NCI-H1436 (cell line): ENCODE data around the gene C6orf89.
"Not testable (repeated sequence)": the region's sequence is repeated elsewhere in the genome, so short reads cannot be mapped to it uniquely, and the experiment has no call there.

ENCODE experiments used
- DNase-seq: peaks from one replicate; lab custom pipeline; 2025; lab: John Stamatoyannopoulos, UW

Gene C6orf89

DNA sequence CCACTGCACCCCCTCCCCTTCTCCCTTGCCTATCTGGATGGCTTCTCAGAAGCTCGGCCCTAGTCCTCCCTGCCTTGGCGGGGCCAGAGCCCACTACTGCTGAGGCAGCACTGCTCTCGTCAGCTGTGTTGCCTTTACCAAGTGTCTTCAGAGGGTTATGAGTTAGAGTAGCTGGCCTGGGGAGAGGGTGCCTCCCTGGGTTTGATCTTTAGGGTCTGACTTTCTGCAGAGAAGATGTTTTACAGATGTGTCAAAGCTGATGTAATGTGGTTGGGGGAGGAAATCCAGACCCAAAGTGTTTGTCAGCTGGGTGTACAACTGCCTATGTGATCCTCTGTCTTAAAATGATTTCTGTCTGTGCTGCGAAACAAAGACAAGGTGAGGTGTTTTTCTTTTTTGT lies 38.4 kb downstream of the C6orf89 start:
- no peak for DNase-seq

DNA sequence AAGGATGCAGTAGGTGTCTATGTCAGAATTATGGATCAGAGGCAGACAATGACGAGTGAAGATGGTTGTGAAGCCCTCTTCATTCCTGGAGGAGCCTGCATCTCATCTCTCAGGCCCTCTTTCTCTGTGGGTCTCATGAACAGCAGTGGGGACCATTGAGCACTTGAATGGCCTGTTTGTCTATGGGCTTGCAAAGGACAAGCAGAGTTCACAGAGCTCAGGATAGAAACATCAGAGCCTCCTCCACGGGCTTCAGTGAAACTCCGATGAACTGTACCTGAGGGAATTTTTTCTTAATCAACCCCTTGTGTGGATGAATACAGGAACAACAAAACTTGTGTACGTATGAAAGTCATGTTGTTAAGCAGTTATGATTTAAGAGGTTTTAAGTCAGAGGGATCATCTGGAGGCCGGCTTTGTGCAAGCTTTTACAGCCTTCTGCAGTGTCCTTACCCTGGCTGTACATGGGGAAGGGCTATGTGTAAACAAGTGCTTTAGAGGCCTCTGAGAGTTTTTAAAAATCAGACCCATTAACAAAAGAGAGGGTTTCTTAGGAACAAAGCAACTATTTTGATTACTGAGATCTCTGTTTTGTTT lies 39.1 kb downstream of the C6orf89 start:
- no peak for DNase-seq

DNA sequence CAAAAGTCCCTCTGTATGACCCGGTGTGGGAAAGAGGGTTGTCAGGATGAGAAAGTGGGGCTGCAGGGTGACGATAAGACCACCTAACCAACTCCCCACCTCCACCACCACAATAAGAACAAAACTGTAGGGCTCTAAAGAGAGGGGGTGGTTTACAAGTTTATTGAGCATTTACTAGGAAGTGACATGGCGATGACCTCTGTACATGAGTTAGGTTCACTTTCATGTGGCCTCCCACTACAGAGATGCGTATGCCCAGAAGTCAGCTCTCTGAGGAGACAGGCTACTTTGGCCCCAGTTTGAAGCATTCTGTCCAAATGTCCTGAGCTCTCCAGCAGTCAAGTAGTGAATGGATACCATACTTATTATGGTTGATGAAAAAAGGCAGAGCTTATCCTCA lies 40.1 kb downstream of the C6orf89 start:
- DNase-seq = no peak

DNA sequence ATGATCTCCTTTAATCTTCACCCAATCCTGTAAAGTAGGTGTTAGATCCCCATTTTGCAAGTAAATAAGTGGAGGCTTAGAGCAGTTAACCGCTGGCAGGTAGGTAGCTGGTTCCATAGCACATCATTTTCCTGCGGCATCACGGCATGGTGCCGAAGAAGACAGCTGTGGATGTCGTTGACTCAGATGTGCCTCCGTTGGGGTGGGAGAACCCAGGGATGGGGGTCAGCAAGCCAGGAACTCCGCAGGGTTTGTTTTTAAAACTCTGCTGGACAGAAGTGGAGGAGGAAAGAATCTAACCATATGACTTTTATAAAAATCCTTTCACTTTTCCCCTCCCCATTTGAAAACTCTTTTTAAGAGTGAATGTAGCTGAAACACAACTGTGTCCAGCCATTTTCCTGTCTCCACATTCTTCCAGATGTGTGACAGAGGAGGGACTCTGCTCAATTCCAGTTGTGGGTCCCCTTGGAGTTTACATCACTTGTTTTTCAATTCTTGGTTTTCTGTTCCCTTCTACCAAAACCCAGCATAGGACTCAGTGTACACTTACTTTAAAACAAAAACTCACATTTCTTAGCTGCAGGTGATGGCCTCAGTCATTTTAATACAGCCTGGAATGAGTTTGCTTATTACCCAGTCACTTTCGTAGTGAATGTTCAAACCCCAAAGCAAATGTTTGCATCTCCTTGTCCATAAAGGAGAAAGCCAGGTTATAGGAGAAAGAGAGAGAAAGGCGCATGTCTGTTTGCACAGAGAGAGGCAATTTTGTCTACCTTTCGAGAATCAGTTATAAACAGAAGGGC lies 41.2 kb downstream of the C6orf89 start:
- no peak for DNase-seq

DNA sequence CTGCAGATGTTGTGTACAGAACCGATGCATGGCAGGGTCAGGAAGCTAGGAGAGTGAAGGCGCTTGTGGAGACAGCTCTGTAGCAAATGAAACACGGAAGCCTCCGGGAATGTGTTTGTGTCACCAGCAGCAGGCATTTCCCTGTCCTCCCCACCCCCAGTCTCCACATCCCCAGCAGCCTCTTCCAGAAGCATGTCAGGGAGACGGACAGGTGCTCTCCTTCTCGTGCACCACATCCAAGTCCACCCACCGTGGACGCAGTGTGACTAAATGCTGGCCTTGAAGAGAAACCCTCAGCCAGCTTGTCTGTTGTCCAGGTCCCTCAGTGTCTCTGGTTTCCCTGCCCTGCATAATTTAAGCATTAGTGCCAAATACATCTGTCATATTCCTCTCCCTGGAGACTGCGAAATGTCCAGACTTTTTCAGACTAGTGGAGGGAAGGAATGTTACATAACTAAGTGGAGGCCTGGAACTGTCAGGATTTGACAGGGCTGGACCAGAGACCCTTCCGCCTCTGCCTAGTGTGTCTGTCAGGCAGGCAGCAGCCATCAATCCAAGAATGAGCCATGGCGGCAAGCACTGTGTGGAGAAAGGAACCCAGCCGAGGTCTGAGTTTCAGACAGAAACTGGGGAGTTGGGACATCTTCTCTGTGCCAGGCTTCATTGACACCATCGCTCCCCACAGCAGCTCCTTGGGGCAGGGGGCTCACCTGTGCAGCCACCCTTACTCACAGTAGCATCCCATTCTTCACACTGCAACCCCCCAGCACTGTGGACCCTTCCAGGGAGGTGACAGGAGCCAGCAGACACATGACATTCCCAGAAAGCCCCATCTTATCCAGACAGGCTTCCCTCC lies 42.2 kb downstream of the C6orf89 start:
- DNase-seq = no peak

DNA sequence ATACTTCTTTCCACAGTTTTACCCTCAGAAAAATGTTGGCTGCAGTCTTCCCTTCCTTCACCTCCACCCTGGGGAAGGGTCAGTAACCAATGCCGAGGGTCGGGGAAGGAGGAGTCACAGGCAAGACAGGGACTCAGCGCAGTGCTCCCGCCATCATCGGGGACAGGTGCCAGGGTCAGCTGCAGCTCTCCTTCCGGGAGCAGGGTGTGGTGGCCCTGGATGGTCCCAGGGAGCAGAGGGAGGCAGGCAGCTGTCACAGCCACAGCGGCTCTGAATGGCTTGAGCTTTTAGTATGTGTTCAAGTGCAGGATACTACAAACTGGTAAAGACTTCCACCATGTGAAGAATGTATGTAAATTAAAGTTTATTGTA lies 42.8 kb downstream of the C6orf89 start:
- DNase-seq = no peak

DNA sequence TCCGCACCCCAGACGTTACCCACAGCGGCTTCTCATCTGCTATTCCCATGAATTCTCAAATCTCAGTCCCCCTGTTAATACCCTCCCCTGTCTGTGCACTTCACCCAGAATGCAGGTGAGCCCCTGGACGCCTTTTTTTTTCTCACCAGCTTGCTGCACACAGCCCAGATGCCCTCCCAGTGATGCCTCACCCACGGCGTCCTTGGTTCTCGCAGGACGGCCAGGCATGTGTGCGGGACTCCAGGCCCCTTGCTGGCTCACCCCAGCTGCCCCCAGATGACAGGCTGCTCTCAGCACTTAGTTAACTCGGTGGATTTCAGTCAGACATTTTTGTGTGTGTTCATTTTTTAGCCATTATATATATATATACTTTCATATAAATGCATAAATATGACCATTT lies 43.4 kb downstream of the C6orf89 start:
- DNase-seq = no peak

DNA sequence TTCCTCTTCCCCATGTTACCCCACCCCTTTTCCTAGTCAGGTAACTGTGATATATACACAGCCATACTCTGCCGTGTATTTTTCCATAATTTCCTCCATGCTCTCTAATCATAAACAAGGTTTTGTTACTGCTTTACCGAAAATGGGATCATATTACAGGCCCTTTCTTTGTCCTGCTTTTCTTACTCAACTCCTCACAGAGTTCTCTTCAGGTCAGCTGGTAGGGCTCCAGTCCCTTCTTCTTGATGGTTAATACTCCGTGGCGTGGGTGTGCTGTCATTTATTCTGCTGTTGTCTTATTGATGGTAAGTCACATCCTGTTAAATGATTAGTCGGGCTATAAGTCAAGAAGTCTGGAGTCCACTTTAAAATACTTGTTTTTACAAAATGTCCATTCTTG lies 43.9 kb downstream of the C6orf89 start:
- DNase-seq = no peak

DNA sequence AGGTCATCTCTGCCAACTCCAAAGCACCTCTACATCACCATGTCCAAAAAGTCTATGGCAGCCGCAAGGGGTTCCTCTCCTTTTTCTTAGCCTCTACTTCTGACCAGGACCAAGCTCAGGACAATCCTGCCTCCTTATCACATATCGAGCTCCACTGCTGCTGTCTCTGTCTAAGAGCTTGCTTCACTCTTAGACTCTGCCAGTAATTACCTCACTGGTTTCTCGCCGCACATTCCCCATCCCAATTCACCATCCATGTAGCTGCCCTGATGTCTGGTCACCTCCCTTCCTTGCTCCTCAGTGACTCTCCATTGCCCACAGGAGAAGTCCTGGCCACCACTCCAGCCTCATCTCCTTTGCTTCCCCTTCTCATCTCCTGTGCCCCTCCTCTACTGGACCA lies 44.7 kb downstream of the C6orf89 start:
- DNase-seq = no peak

DNA sequence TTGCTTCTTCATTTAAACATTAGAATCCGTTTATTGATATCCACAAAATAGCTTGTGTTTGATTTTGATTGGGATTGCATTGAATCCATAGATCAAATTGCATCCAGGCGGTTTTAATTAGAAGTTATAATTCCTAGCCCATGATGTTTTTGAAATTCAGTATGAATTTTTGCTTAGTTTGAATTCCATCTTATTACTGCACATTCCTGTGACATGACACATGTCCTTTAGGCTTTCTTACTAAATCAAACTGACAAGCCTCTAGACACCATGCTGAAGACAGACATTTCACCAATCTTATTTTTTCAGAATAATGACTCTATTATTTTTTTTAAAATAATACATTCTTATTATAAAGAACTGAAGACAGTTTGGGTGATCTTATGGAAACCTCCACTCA lies 47.4 kb downstream of the C6orf89 start:
- no peak for DNase-seq

DNA sequence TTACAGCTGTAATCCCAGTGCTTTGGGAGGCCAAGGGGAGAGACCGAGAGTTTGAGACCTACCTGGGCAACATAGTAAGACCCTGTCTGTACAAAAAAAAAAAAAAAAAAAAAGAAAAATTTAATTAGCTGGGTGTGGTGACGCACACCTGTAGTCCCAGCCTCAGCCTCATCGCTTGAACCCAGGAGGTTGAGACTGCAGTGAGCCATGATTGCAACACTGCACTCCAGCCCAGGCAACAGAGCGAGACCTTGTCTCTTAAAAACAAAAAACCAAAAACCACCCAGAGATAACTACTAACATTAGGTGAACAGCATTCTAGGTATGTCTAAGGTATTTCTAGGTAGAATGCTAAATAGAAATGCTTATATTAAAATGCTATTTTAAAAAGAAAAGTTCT lies 47.8 kb downstream of the C6orf89 start:
- DNase-seq = no peak

DNA sequence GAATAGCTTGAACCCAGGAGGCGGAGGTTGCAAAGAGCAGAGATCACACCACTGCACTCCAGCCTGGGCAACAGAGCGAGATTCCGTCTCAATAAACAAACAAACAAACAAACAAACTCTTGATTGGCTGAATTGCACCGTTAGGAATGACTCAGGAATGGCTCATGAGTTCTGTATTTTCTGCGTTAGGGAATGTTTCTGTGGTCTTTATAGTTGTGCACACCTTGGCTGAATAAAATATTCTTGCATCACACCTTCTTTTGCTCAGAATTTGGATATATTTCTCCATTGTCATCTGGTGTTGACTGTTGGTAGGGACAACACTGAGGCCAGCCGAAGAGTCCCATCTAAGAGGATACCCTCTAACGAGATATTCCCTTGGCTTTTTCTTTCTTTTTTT lies 49.1 kb downstream of the C6orf89 start:
- no peak for DNase-seq

DNA sequence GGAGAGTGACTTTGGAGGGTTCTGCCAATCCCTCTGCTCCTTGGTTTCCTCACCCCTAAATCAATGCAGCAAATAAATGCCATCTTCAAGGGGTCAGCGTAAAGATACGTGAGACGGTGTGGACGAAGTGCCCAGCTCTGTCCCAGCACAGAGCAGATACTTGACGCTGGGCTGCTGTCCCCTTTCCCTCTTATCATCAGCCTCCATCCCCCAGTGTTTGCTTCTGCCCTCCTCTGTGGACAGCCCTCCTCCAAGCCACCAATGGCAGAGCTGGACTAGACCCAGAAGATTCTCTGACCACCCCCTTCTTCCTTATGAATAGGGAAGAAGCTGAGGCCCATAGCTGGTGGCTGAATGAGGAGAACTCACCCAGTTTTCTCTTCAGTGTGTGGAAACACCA lies 51.1 kb downstream of the C6orf89 start:
- no peak for DNase-seq

DNA sequence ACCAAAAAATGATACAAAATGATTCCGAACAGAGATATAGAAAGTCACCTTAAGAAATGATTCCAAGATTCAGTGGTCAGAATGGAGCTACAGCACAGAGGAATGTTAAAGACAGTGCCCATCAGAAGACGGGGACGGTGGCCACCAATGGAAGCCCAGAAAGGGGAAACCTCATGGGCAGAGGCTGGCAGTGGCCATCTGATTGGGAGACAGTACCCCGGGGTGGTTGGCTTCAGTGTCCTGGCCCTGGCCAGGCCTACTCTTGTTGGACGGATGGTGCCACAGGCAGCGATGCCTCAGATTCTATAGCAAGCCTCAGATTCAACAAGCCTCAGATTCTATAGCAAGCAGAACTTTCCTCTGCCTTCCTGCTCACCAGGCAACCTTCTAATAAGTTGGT lies 52.1 kb downstream of the C6orf89 start:
- DNase-seq = no peak

DNA sequence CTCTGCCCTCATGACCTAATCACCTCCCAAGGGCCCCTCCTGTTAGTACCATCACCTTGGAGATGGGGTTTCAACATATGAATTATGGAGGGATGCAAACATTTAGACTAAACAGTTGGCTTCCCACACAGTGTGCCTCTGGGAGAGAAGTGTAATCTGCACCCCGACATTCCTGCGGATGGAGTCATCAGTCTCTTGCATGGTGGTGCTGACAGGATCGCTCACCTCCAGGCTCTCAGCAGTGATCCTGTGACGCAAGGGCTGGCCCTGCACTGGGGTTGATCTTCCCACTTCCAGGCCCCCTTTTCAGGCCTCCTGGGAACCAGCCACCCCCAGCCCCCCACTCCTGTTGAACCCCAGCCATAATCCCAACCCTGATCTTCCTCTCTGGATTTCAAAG lies 52.8 kb downstream of the C6orf89 start:
- DNase-seq = no peak

DNA sequence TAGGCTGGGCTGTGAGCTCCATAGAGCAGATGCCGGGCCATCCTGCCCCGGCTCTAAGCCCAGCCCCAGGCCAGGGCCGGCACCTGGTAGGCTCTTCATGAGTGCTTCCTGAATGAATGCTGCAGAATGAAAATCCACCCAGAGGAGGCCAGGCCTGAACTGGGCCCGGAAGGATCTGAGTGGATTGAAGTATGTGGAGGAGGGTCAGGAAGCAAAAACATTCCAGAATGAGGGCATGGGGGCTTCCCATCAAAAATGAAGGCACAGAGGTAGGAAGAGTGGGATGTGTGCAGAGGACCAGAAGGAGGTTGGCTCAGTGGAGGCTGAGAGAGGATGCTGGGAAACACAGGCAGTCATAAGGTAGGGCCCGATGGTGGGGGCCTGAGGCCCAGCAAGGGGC lies 53.3 kb downstream of the C6orf89 start:
- not testable (repeated sequence) for DNase-seq

DNA sequence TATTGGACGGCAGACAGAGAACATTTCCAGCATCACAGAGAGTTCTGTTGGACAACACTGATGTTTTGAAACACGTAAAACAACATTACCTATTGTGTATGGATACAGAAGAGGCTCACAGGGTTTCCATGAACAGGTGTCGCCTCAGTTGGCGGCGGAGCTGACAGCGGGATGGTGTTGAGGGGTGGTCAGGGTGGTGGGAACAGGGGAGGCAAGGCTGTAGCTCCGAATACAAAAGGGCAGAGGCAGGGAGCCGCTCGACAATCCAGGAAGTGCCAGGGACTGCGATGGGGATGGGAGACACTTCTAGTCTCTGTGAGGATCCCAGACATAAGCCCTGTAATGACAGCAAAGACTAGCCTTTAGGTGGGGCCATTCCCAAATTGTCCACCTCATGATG lies 54.3 kb downstream of the C6orf89 start:
- DNase-seq = no peak

DNA sequence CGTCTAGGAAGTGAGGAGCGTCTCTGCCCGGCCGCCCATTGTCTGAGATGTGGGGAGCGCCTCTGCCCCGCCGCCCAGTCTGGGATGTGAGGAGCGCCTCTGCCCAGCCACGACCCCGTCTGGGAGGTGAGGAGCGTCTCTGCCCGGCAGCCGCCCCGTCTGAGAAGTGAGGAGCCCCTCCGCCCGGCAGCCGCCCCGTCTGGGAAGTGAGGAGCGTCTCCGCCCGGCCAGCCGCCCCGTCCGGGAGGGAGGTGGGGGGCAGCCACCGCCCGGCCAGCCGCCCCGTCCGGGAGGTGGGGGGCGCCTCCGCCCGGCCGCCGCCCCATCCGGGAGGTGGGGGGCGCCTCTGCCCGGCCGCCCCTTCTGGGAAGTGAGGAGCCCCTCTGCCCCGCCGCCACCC lies 55.8 kb downstream of the C6orf89 start:
- DNase-seq = not testable (repeated sequence)

DNA sequence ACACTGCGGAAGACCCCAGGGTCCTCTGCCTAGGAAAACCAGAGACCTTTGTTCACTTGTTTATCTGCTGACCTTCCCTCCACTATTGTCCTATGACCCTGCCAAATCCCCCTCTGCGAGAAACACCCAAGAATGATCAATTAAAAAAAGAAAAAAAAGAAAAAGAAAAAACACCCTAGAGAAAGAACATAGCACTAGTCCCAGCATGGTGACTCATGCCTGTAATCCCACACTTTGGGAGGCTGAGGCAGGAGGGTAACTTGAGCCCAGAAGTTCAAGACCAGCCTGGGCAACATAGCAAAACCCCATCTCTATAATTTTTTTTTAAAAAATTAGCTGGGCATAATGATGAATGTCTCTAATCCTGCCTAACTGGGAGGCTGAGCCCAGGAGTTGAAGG lies 56.6 kb downstream of the C6orf89 start:
- not testable (repeated sequence) for DNase-seq

DNA sequence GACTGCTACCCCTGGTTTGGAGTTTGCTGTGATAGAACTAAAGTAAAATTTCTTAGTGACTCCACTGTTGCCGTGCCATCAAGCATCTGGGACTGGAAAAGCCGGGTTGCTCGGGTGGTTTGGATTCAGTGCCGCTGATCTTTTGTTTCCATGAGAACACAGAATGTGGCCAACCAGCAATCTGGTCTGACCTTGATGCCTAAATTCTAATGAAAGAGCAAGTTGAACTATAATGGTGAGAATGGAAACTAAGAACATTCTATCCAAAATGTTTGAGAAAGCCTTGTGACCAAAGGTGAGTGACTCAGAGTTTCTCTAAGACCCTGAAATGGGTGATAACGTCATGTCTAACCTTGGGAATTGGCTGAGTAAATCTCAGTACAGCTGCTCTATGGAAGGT lies 58.9 kb downstream of the C6orf89 start:
- DNase-seq = no peak

DNA sequence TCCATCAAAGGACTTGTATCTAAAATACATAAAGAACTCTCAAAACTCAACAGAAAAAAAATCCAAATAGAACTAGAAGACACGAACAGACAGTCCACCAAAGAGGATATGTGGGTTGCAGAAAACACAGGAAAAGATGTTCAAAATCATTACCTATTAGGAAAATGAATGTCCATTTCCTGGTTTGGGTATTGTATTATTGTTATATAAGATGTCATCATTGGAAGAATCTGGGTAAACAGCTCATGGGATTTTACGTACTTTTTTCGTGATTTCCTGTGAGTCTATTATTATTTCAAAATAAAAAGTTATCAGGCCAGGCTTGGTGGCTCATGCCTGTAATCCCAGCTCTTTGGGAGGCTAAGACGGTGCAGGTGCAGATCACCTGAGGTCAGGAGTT lies 59.5 kb downstream of the C6orf89 start:
- no peak for DNase-seq

DNA sequence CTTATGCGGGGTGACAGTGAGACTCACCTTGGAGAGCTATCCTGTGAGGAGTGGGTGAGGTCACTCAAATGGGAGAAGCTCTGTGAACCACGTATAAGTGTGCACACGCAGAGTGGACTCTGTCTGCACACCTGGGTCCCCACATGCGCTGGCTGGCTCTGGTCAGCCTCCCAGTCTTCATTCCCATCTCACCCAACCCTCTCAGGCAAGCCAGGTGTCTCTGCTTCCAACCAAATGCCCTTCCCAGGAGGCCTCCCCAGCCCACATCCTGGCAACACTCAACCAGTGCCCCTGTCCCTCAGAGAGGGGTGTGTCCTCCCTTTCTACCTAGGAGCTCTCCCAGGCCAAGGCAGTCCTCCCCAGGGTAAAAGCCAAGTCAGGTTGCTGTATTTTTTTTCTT lies 60.8 kb downstream of the C6orf89 start:
- no peak for DNase-seq
